Mononuclear cell (primary cell): ENCODE measurements around the gene ZNF823. TPM values are rescaled to one million over a fixed set of nuclear protein-coding genes. Genes with fewer than 3 reads are reported as not detected.

Experiments used
- H3K27me3 ChIP-seq: 2 replicates; pipeline ENCODE4 v1.6.0; 2011; ENCODE audit warnings: low read length, control low read depth; ENCODE audit not compliant: insufficient read depth
- H3K4me1 ChIP-seq: 2 replicates; pipeline ENCODE4 v1.5.1; 2011; ENCODE audit warnings: mild to moderate bottlenecking, low read length, control low read depth; ENCODE audit not compliant: insufficient read depth
- H3K4me3 ChIP-seq: 2 replicates; pipeline ENCODE4 v1.5.1; 2011; ENCODE audit warnings: mild to moderate bottlenecking, low read length, moderate library complexity
- H3K9me3 ChIP-seq: 2 replicates; pipeline ENCODE4 v1.5.1; 2011; ENCODE audit warnings: low read depth, mild to moderate bottlenecking, control low read depth, low read length
- total RNA-seq: library from RNA; depleted of rRNA; stranded (reverse); fragments of >200 nt; gene quantifications from one replicate; pipeline ENCODE4 v1.2.3, GENCODE V29; 2012

Gene ZNF823
- total RNA-seq, 1 donor, result 4.4 TPM

GRCh38 chr19:11756965-11757364, 18.2 kb upstream of the ZNF823 start:
- peaks cover 26% of the 10 kb centered on the region for H3K9me3 ChIP-seq
- H3K4me1 ChIP-seq, result no peaks in the 10 kb centered on the region
- H3K4me3 ChIP-seq, result no peak overlapping the region
- peaks cover 5% of the 10 kb centered on the region for H3K27me3 ChIP-seq

GRCh38 chr19:11754663-11755062, 15.9 kb upstream of the ZNF823 start:
- H3K4me3 ChIP-seq, result no peak overlapping the region
- H3K4me1 ChIP-seq, result no peaks in the 10 kb centered on the region
- H3K9me3 ChIP-seq, result peaks cover 39% of the 10 kb centered on the region
- H3K27me3 ChIP-seq, result peaks cover 8% of the 10 kb centered on the region

GRCh38 chr19:11752244-11752736, 13.5 kb upstream of the ZNF823 start:
- Histone ChIP-seq H3K4me3 (no peak overlapping the region), H3K27me3 (peaks cover 8% of the 10 kb centered on the region), H3K4me1 (no peaks in the 10 kb centered on the region), H3K9me3 (peaks cover 47% of the 10 kb centered on the region)

- Histone ChIP-seq H3K4me3 (no peak overlapping the region), H3K4me1 (no peaks in the 10 kb centered on the region), H3K27me3 (peaks cover 5% of the 10 kb centered on the region), H3K9me3 (peaks cover 32% of the 10 kb centered on the region)
Measured at GRCh38 chr19:11749751-11750150, 11.0 kb upstream of the ZNF823 start.

- Histone ChIP-seq H3K9me3 (peaks cover 28% of the 10 kb centered on the region), H3K4me3 (no peak overlapping the region), H3K4me1 (no peaks in the 10 kb centered on the region), H3K27me3 (peaks cover 3% of the 10 kb centered on the region)
Measured at GRCh38 chr19:11747277-11747676, 8.5 kb upstream of the ZNF823 start.

GRCh38 chr19:11745869-11746268, 7.1 kb upstream of the ZNF823 start:
- H3K27me3 ChIP-seq, result no peaks in the 10 kb centered on the region

GRCh38 chr19:11737964-11738745, 591 bp downstream of the ZNF823 start:
- peaks cover 21% of the 10 kb centered on the region for H3K4me1 ChIP-seq
- H3K4me3 ChIP-seq, result peak overlapping the region; percentile 80
- H3K27me3 ChIP-seq, result no peaks in the 10 kb centered on the region
- H3K9me3 ChIP-seq, result no peaks in the 10 kb centered on the region

More at GRCh38 chr19:11745869-11746268, 7.1 kb upstream of the ZNF823 start:
- H3K4me3 ChIP-seq, result no peak overlapping the region
- peaks cover 18% of the 10 kb centered on the region for H3K9me3 ChIP-seq
- no peaks in the 10 kb centered on the region for H3K4me1 ChIP-seq

- no peak overlapping the region for H3K4me3 ChIP-seq
Measured at GRCh38 chr19:11736696-11737095, 2.0 kb downstream of the ZNF823 start.

GRCh38 chr19:11735375-11735774, 3.4 kb downstream of the ZNF823 start:
- Histone ChIP-seq H3K27me3 (no peaks in the 10 kb centered on the region), H3K4me1 (peaks cover 21% of the 10 kb centered on the region), H3K9me3 (no peaks in the 10 kb centered on the region), H3K4me3 (no peak overlapping the region)

More at GRCh38 chr19:11736696-11737095, 2.0 kb downstream of the ZNF823 start:
- H3K4me1 ChIP-seq, result peaks cover 21% of the 10 kb centered on the region
- H3K9me3 ChIP-seq, result no peaks in the 10 kb centered on the region
- no peaks in the 10 kb centered on the region for H3K27me3 ChIP-seq

GRCh38 chr19:11729586-11729985, 9.2 kb downstream of the ZNF823 start:
- Histone ChIP-seq H3K27me3 (no peaks in the 10 kb centered on the region), H3K4me1 (no peaks in the 10 kb centered on the region), H3K9me3 (peaks cover 5% of the 10 kb centered on the region), H3K4me3 (no peak overlapping the region)

- no peaks in the 10 kb centered on the region for H3K4me1 ChIP-seq
- H3K9me3 ChIP-seq, result peaks cover 47% of the 10 kb centered on the region
- no peaks in the 10 kb centered on the region for H3K27me3 ChIP-seq
- H3K4me3 ChIP-seq, result no peak overlapping the region
Measured at GRCh38 chr19:11722414-11722813, 16.3 kb downstream of the ZNF823 start.

GRCh38 chr19:11721681-11722080, 17.1 kb downstream of the ZNF823 start:
- Histone ChIP-seq H3K27me3 (no peaks in the 10 kb centered on the region), H3K4me3 (no peak overlapping the region), H3K4me1 (no peaks in the 10 kb centered on the region), H3K9me3 (peaks cover 47% of the 10 kb centered on the region)

GRCh38 chr19:11710313-11710712, 28.4 kb downstream of the ZNF823 start:
- Histone ChIP-seq H3K4me3 (no peak overlapping the region), H3K9me3 (no peaks in the 10 kb centered on the region)

GRCh38 chr19:11708457-11708856, 30.3 kb downstream of the ZNF823 start:
- Histone ChIP-seq H3K4me3 (no peak overlapping the region), H3K9me3 (no peaks in the 10 kb centered on the region), H3K4me1 (no peaks in the 10 kb centered on the region), H3K27me3 (no peaks in the 10 kb centered on the region)

More at GRCh38 chr19:11710313-11710712, 28.4 kb downstream of the ZNF823 start:
- no peaks in the 10 kb centered on the region for H3K4me1 ChIP-seq
- H3K27me3 ChIP-seq, result no peaks in the 10 kb centered on the region

- H3K9me3 ChIP-seq, result no peaks in the 10 kb centered on the region
- H3K4me3 ChIP-seq, result no peak overlapping the region
- no peaks in the 10 kb centered on the region for H3K4me1 ChIP-seq
- no peaks in the 10 kb centered on the region for H3K27me3 ChIP-seq
Measured at GRCh38 chr19:11705474-11705873, 33.3 kb downstream of the ZNF823 start.

GRCh38 chr19:11704626-11705025, 34.1 kb downstream of the ZNF823 start:
- Histone ChIP-seq H3K27me3 (no peaks in the 10 kb centered on the region), H3K9me3 (no peaks in the 10 kb centered on the region), H3K4me1 (no peaks in the 10 kb centered on the region), H3K4me3 (no peak overlapping the region)
